ENCODE data around the gene PTGER4. TPM values are rescaled to one million over a fixed set of nuclear protein-coding genes. Genes with fewer than 3 reads are reported as not detected.
A peak's percentile ranks its signal among the peaks of the same experiment; 100 is the strongest.

PTGER4 gene
- total RNA-seq, 1 experiment from 2014 or later: 15.7 TPM

DNA sequence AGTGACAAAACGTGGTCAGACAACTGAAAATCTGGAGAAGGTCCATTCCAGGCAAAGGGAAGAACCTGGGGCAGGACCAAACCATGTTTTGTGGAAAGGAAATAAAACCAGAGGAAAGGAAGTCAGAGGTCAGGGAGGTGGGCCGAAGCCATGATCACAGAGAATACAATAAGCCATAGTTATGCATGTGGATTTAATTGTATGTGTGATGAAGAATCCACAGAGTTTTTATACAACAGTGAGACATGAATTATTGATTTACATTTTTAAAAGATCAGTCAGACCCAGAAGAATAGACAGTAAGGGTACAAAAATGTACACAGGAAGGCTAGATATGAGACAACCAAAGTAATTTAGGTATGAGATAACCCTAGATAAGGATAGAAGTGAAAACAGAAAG, 55.3 kb downstream of the PTGER4 start:
- no peaks in the 10 kb centered on the region for H3K79me2 ChIP-seq (ENCODE audit: low read depth)
- no peaks in the 10 kb centered on the region for H3K27me3 ChIP-seq (ENCODE audit: insufficient read depth, low read depth)
- no peak overlapping the region for H3K4me2 ChIP-seq
- BruUV-seq (replicated peaks): no TSS peak
- peaks cover 6% of the 10 kb centered on the region; the same call in 1 of the 2 replicates for H3F3A ChIP-seq (ENCODE audit: insufficient read depth, low read depth)
- no peak for TF ChIP-seq EZH2 (IDR thresholded peaks at IDR 0.05; ENCODE audit: low read depth)
- TF ChIP-seq, protein P1, sequence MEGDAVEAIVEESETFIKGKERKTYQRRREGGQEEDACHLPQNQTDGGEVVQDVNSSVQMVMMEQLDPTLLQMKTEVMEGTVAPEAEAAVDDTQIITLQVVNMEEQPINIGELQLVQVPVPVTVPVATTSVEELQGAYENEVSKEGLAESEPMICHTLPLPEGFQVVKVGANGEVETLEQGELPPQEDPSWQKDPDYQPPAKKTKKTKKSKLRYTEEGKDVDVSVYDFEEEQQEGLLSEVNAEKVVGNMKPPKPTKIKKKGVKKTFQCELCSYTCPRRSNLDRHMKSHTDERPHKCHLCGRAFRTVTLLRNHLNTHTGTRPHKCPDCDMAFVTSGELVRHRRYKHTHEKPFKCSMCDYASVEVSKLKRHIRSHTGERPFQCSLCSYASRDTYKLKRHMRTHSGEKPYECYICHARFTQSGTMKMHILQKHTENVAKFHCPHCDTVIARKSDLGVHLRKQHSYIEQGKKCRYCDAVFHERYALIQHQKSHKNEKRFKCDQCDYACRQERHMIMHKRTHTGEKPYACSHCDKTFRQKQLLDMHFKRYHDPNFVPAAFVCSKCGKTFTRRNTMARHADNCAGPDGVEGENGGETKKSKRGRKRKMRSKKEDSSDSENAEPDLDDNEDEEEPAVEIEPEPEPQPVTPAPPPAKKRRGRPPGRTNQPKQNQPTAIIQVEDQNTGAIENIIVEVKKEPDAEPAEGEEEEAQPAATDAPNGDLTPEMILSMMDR (conservative IDR thresholded peaks at IDR 0.05): no peak
- 0 out of 2 replicates have a peak, but pooled peaks cover 8% of the 10 kb centered on the region for H3K4me1 ChIP-seq (replicated peaks; ENCODE audit: insufficient read depth)
- DNase-seq: no peak
- no peaks in the 10 kb centered on the region for H4K20me1 ChIP-seq (ENCODE audit: insufficient read depth)
- ChIA-PET CTCF (interaction anchor here (0.6 to 2.1 kb wide), 2 partner anchors 30 to 46 kb away, joined by 4 to 5 read pairs; no protein-coding TSS in a partner anchor), POLR2A (ENCODE audit: unreplicated experiment) (interaction anchor here (0.7 kb wide), 1 partner anchor 1550 kb away, joined by 4 read pairs; no protein-coding TSS in a partner anchor)
- intact Hi-C loops (cut with micrococcal nuclease; ENCODE audit: unreplicated experiment): loop anchor here (5.0 kb wide), 6 partner anchors 142 to 1138 kb away; no protein-coding TSS in a partner anchor
- no peak overlapping the region for H2AFZ ChIP-seq
- H3K27ac ChIP-seq: no peak overlapping the region
- 0 out of 2 replicates have a peak, but pooled peaks cover under 1% of the 10 kb centered on the region for H3K36me3 ChIP-seq (ENCODE audit: low read depth)
- H3K9me3 ChIP-seq (ENCODE audit: insufficient read depth, low read depth): 0 out of 2 replicates have a peak, but pooled peaks cover 5% of the 10 kb centered on the region
- no peaks in the 10 kb centered on the region for H3K9me2 ChIP-seq (ENCODE audit: insufficient read depth)
- H3K4me3 ChIP-seq: no peak overlapping the region

DNA sequence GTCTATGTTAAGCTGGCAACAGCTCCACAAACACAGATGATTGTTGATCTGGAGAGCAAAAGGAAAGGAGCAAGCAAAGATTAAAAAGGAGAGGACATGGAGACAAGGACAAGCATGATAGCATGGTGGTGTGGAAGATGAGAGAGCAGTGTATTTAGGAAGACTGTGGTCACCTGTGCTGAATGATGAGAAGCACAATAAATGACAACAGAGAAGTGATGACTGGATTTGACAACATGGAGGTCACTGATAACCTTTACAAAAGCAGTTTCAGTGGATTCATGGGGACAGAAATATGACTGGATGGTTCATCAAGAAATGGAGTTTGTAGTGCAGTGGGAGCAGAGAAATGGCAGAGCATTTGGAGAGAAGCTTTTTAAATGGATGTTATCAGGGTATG, 55.9 kb downstream of the PTGER4 start:
- Histone ChIP-seq H3K4me1 (replicated peaks; ENCODE audit: insufficient read depth) (0 out of 2 replicates have a peak, but pooled peaks cover 8% of the 10 kb centered on the region), H3F3A (ENCODE audit: insufficient read depth, low read depth) (peaks cover 6% of the 10 kb centered on the region; the same call in 1 of the 2 replicates), H4K20me1 (ENCODE audit: insufficient read depth) (no peaks in the 10 kb centered on the region), H3K79me2 (ENCODE audit: low read depth) (no peaks in the 10 kb centered on the region), H3K9me2 (ENCODE audit: insufficient read depth) (no peaks in the 10 kb centered on the region), H3K27ac (no peak overlapping the region), H3K4me2 (no peak overlapping the region), H3K4me3 (no peak overlapping the region), H2AFZ (no peak overlapping the region), H3K36me3 (ENCODE audit: low read depth) (no peaks in the 10 kb centered on the region), H3K9me3 (ENCODE audit: insufficient read depth, low read depth) (0 out of 2 replicates have a peak, but pooled peaks cover 5% of the 10 kb centered on the region), H3K27me3 (ENCODE audit: insufficient read depth, low read depth) (no peaks in the 10 kb centered on the region)
- ChIA-PET CTCF (interaction anchor here (0.7 to 2.1 kb wide), 2 partner anchors 16 to 46 kb away, joined by 3 to 5 read pairs; no protein-coding TSS in a partner anchor), POLR2A (ENCODE audit: unreplicated experiment) (interaction anchor here (0.7 kb wide), 1 partner anchor 1551 kb away, joined by 4 read pairs; no protein-coding TSS in a partner anchor)
- no peak for DNase-seq
- BruUV-seq (replicated peaks): no TSS peak
- TF ChIP-seq, protein P1 (conservative IDR thresholded peaks at IDR 0.05): no peak
- TF ChIP-seq EZH2 (IDR thresholded peaks at IDR 0.05; ENCODE audit: low read depth): no peak
- intact Hi-C loops (cut with micrococcal nuclease; ENCODE audit: unreplicated experiment): loop anchor here (1.0 to 5.0 kb wide), 11 partner anchors 45 to 1156 kb away; no protein-coding TSS in a partner anchor

DNA sequence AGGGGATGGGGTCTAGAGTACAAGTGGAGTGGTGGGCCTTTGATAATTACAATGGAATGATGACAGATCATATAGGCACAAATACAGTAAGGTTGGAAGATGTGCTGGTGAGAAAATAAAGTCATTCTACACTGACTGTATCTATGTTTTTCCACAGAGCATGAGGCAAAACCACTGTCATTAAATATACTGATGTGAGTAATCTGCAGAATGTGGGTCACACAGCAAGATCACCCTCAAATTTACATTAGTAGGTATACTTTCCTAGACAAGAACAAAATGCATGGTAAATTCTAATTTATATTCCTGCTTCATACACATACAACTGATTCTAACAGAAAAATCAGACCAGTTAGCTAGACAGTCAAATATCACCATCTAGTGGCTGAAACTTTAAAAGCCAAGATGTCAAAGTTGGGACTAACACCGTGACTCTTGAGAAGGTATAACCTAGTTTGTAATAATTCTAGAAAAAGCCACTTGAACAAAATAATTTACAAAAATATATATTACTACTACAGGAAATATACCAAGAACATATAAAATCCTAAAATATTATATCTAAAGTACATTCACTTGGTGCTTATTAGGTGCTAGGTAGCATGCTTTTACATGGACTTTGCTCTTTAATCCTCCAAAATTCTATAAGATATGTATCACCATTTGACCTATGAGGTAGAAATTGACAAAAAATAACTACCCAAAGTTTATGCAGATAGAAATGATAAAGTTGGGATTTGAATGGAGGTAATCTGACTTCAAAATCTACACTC, 56.6 kb downstream of the PTGER4 start:
- H3K27ac ChIP-seq: no peak overlapping the region

More for the DNA sequence above, 56.6 kb downstream of the PTGER4 start:
- peak in 1 of 2 experiments; percentile 56 for DNase-seq
- no peak overlapping the region for H3K4me3 ChIP-seq
- no peaks in the 10 kb centered on the region for H3K79me2 ChIP-seq (ENCODE audit: low read depth)
- H3K9me3 ChIP-seq (ENCODE audit: insufficient read depth, low read depth): 0 out of 2 replicates have a peak, but pooled peaks cover 5% of the 10 kb centered on the region
- 0 out of 2 replicates have a peak, but pooled peaks cover 8% of the 10 kb centered on the region for H3K4me1 ChIP-seq (replicated peaks; ENCODE audit: insufficient read depth)
- ChIA-PET POLR2A (ENCODE audit: unreplicated experiment) (interaction anchor here (0.5 kb wide), 1 partner anchor 689 kb away, joined by 6 read pairs; no protein-coding TSS in a partner anchor), CTCF (interaction anchor here (0.5 to 2.1 kb wide), 2 partner anchors 8 to 47 kb away, joined by 5 to 8 read pairs; no protein-coding TSS in a partner anchor)
- H3K4me2 ChIP-seq: no peak overlapping the region
- peaks cover 6% of the 10 kb centered on the region; the same call in 1 of the 2 replicates for H3F3A ChIP-seq (ENCODE audit: insufficient read depth, low read depth)
- BruUV-seq (replicated peaks): no TSS peak
- no peaks in the 10 kb centered on the region for H3K36me3 ChIP-seq (ENCODE audit: low read depth)
- H3K9me2 ChIP-seq (ENCODE audit: insufficient read depth): no peaks in the 10 kb centered on the region
- TF ChIP-seq EZH2 (IDR thresholded peaks at IDR 0.05; ENCODE audit: low read depth): no peak
- TF ChIP-seq, protein P1 (conservative IDR thresholded peaks at IDR 0.05): peak; percentile 91
- intact Hi-C loops (cut with micrococcal nuclease; ENCODE audit: unreplicated experiment): loop anchor here (1.0 to 5.0 kb wide), 11 partner anchors 46 to 1157 kb away; no protein-coding TSS in a partner anchor
- no peaks in the 10 kb centered on the region for H3K27me3 ChIP-seq (ENCODE audit: insufficient read depth, low read depth)
- H4K20me1 ChIP-seq (ENCODE audit: insufficient read depth): no peaks in the 10 kb centered on the region
- H2AFZ ChIP-seq: no peak overlapping the region

Measured in PC-9 (cell line).